Adrenal gland (tissue), 12 donors: ENCODE data around the gene CEACAM4. TPM values are rescaled to one million over a fixed set of nuclear protein-coding genes. Genes with fewer than 3 reads are reported as not detected.

ENCODE experiments used
- DNase-seq, 7 donors: peaks; one replicate each; pipeline ENCODE4 v3.0.0-alpha.2; 2019 to 2020
- H3K27ac ChIP-seq, 5 donors: fragments of 200-600 bp; sonication (generic) in 4 of 5; 1 replicate in 3 of 5; 2 replicates in 2 of 5; pipeline versions ENCODE4 v1.5.1 to v1.8.0; 2016 to 2020; ENCODE audit warnings: mild to moderate bottlenecking in 1 of 5
- H3K27me3 ChIP-seq: fragments of 200-600 bp; 2 replicates; pipeline ENCODE4 v1.8.0; 2021
- H3K36me3 ChIP-seq, 2 donors: fragments of 200-600 bp; replicated peaks in 1 of 2; 1 replicate in 1 of 2; 2 replicates in 1 of 2; pipeline versions ENCODE4 v1.5.1 to v1.8.0; 2018 to 2022
- H3K4me1 ChIP-seq, 2 donors: fragments of 200-600 bp; replicated peaks in 1 of 2; 1 replicate in 1 of 2; 2 replicates in 1 of 2; pipeline versions ENCODE4 v1.5.1 to v1.8.0; 2018 to 2021
- H3K4me3 ChIP-seq, 4 donors: fragments of 200-600 bp; sonication (generic) in 3 of 4; one replicate each; pipeline ENCODE4 v1.5.1; 2016 to 2018
- H3K9me3 ChIP-seq, 3 donors: fragments of 200-600 bp; sonication (generic) in 1 of 3; replicated peaks in 1 of 3; 1 replicate in 2 of 3; 2 replicates in 1 of 3; pipeline versions ENCODE4 v1.5.1 to v1.8.0; 2016 to 2021
- CTCF ChIP-seq, 6 experiments: fragments of 450-650 bp in 4 of 6; fragments of 200-600 bp in 2 of 6; sonication (generic) in 1 of 6; IDR thresholded peaks; 1 replicate in 5 of 6; 2 replicates in 1 of 6; pipeline versions ENCODE4 v1.5.1 to v1.8.0; 2016 to 2021; ENCODE audit warnings: antibody characterized with exemption in 6 of 6, mild to moderate bottlenecking in 2 of 6, moderate library complexity in 1 of 6
- POLR2A ChIP-seq, 2 donors: fragments of 450-650 bp; IDR thresholded peaks; one replicate each; pipeline ENCODE4 v1.6.1; 2017; ENCODE audit warnings: antibody characterized with exemption in 2 of 2, mild to moderate bottlenecking in 2 of 2, moderate library complexity in 1 of 2
- WGBS, 4 donors: extraction: QIAGEN DNeasy Blood & Tissue Kit in 2 of 4; methylation state at CpG; one replicate each; pipeline versions ENCODE4 v1.1.5 to v1.1.7; 2013 to 2017; 5-methylcytosine and 5-hydroxymethylcytosine counted together
- intact Hi-C, 2 donors: fragments of 100-400 bp; cut with DNase I; formaldehyde crosslinking; loops; one replicate each; pipeline versions ENCODE4 v1.14.1 to v1.15.0; 2022 to 2023
- polyA plus RNA-seq, 3 donors: library from polyadenylated mRNA; stranded (reverse); fragments of 200-250 nt in 2 of 3; fragments of 350-450 nt in 1 of 3; fragmentation: Illumina TruSeq in 1 of 3; extraction: RNeasy Lipid Tissue Mini Kit (QIAGEN cat#74804) in 1 of 3; gene quantifications; one replicate each; pipeline ENCODE4 v1.2.3, GENCODE V29; 2013 to 2014
- total RNA-seq, 9 donors: library from RNA; depleted of rRNA in 4 of 9; stranded (reverse); fragments of >200 nt in 4 of 9; fragments of 120-200 nt in 1 of 9; fragmentation: NEBNext Ultra II Directional in 1 of 9; extraction: Animal tissue kit (Norgen Biotek cat#: 25700) in 1 of 9; gene quantifications; one replicate each; pipeline versions ENCODE4 v1.1.0 to v1.2.4, GENCODE V29; 2013 to 2023
- donor health status: healthy with polysubstance abuse.
- donor health status: Bipolar disorder and iron deficiency.
- donor health status: DM: yes; HTN: yes; CAD: no.
- donor health status: DM: no; HTN: no; CAD: no.
- donor health status: DM: no; HTN: no; CAD: no.
- donor health status: DM: yes; HTN: yes; CAD: no.

The CEACAM4 gene
- total and polyA plus RNA-seq, 12 donors: 0.19 to 1.6 (median 0.84) TPM; not detected in 3

- Histone ChIP-seq H3K4me1 (no peaks in the 10 kb centered on the region), H3K4me3 (no peak overlapping the region), H3K36me3 (no peaks in the 10 kb centered on the region), H3K27me3 (no peaks in the 10 kb centered on the region), H3K27ac (no peak overlapping the region), H3K9me3 (no peaks in the 10 kb centered on the region)
- 58 to 86% (median 75%) methylated on average over 2 of the region's 2 CpGs for WGBS, 4 donors
- TF ChIP-seq POLR2A (IDR thresholded peaks at IDR 0.05) (no peak), CTCF (IDR thresholded peaks at IDR 0.05) (no peak)
- intact Hi-C loops: no loop called here
- no peak for DNase-seq
Observed at GRCh38 chr19:41578886-41579285, 48.0 kb downstream of the CEACAM4 start.

- Histone ChIP-seq H3K9me3 (no peaks in the 10 kb centered on the region), H3K4me3 (no peak overlapping the region), H3K27me3 (no peaks in the 10 kb centered on the region), H3K4me1 (no peaks in the 10 kb centered on the region), H3K36me3 (no peaks in the 10 kb centered on the region), H3K27ac (no peak overlapping the region)
- 49 to 73% (median 63%) methylated on average over 1 to 2 of the region's 2 CpGs for WGBS, 4 donors
- intact Hi-C loops: no loop called here
- DNase-seq: no peak
- TF ChIP-seq POLR2A (IDR thresholded peaks at IDR 0.05) (no peak), CTCF (IDR thresholded peaks at IDR 0.05) (no peak)
Observed at GRCh38 chr19:41577833-41578232, 49.0 kb downstream of the CEACAM4 start.

- no peaks in the 10 kb centered on the region for H3K4me1 ChIP-seq
- no peaks in the 10 kb centered on the region for H3K27me3 ChIP-seq
- H3K9me3 ChIP-seq: no peaks in the 10 kb centered on the region
- DNase-seq: no peak
- no peaks in the 10 kb centered on the region for H3K36me3 ChIP-seq
- H3K27ac ChIP-seq: no peak overlapping the region
- TF ChIP-seq POLR2A (IDR thresholded peaks at IDR 0.05) (no peak), CTCF (IDR thresholded peaks at IDR 0.05) (no peak)
- intact Hi-C loops: no loop called here
- no peak overlapping the region for H3K4me3 ChIP-seq
- WGBS, 4 donors: 70 to 79% (median 75%) methylated on average over 16 to 19 of the region's 19 CpGs
Observed at GRCh38 chr19:41577144-41577830, 49.6 kb downstream of the CEACAM4 start.

DNA sequence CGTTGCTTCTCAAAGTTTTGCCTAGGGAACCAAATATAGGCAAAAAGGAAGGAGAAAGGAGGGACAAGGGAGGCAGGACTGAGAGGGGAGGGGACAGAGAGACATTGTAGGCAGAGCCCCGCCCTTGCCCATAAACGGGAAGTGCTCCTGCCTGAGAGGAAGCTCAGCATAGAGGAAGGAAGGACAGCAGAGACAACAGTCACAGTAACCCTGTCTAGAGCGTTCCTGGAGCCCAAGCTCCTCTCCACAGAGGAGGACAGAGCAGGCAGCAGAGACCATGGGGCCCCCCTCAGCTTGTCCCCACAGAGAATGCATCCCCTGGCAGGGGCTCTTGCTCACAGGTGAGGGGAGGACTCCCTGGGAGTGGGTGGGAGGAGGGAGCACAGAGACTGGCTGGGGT lies 50.9 kb downstream of the CEACAM4 start, which contains the start of gene CEACAM21:
CEACAM21 (plus strand) TSS at position 169 of the 400 bp plus-strand sequence; CDS start at position 278, 109 bp downstream.
- 20 to 30% (median 23%) methylated on average over 4 of the region's 4 CpGs for WGBS, 4 donors
- Histone ChIP-seq H3K9me3 (no peaks in the 10 kb centered on the region), H3K4me3 (peak within 1 kb of the TSS in 1 of 4 donors; percentile 32), H3K27ac (peak within 1 kb of the TSS in 1 of 5 donors; percentile 78), H3K36me3 (no peaks in the 10 kb centered on the region), H3K27me3 (no peaks in the 10 kb centered on the region), H3K4me1 (no peaks in the 10 kb centered on the region)
- DNase-seq: peak; percentile 35 to 77 (median 57)
- TF ChIP-seq POLR2A (IDR thresholded peaks at IDR 0.05) (no peak), CTCF (IDR thresholded peaks at IDR 0.05) (no peak)
- intact Hi-C loops: no loop called here
